ENCODE data around the gene TMEM117.
"Not testable (repeated sequence)": the region's sequence is repeated elsewhere in the genome, so short reads cannot be mapped to it uniquely, and the experiment has no call there.

Gene TMEM117

GRCh38 chr12:43861015-43861839 is 25.3 kb downstream of the TMEM117 start:
- TF ChIP-seq CTCF (IDR thresholded peaks at IDR 0.05; ENCODE audit: low read length), result no peak
- no peak for TF ChIP-seq EZH2 (IDR thresholded peaks at IDR 0.05; ENCODE audit: borderline replicate concordance, low read length)
- H2AFZ ChIP-seq (ENCODE audit: low read length), result no peak overlapping the region
- no peaks in the 10 kb centered on the region for H3K9me3 ChIP-seq (ENCODE audit: low read length)
- no peaks in the 10 kb centered on the region for H4K20me1 ChIP-seq (ENCODE audit: insufficient read depth, low read length)
- no peaks in the 10 kb centered on the region for H3K27me3 ChIP-seq (ENCODE audit: insufficient read depth, low read length)
- no peaks in the 10 kb centered on the region for H3K4me1 ChIP-seq (ENCODE audit: insufficient read depth, low read length, severe bottlenecking)
- no peak overlapping the region for H3K4me3 ChIP-seq (ENCODE audit: low read depth, low read length, poor library complexity, severe bottlenecking)
- H3K4me2 ChIP-seq (ENCODE audit: low read length), result no peak overlapping the region
- no peaks in the 10 kb centered on the region for H3F3A ChIP-seq (ENCODE audit: insufficient read depth, low read length)
- no peaks in the 10 kb centered on the region for H3K9me2 ChIP-seq (ENCODE audit: low read depth, low read length)
- H3K9ac ChIP-seq (ENCODE audit: low read length), result no peak overlapping the region
- H3K79me2 ChIP-seq (ENCODE audit: insufficient read depth, low read length), result no peaks in the 10 kb centered on the region
- no peak overlapping the region for H3K27ac ChIP-seq (ENCODE audit: low read depth, low read length, poor library complexity, severe bottlenecking)
- H3K36me3 ChIP-seq (ENCODE audit: insufficient read depth, low read length), result no peaks in the 10 kb centered on the region

GRCh38 chr12:43861840-43862150 is 25.9 kb downstream of the TMEM117 start:
- H3K27ac ChIP-seq (ENCODE audit: low read depth, low read length, poor library complexity, severe bottlenecking), result no peak overlapping the region
- no peaks in the 10 kb centered on the region for H3K36me3 ChIP-seq (ENCODE audit: insufficient read depth, low read length)

GRCh38 chr12:43863770-43864366 is 28.0 kb downstream of the TMEM117 start:
- H2AFZ ChIP-seq (ENCODE audit: low read length), result no peak overlapping the region
- H3K9me2 ChIP-seq (ENCODE audit: low read depth, low read length), result no peaks in the 10 kb centered on the region
- no peak overlapping the region for H3K4me3 ChIP-seq (ENCODE audit: low read depth, low read length, poor library complexity, severe bottlenecking)
- H3K4me2 ChIP-seq (ENCODE audit: low read length), result no peak overlapping the region
- no peaks in the 10 kb centered on the region for H3K36me3 ChIP-seq (ENCODE audit: insufficient read depth, low read length)
- H3K9ac ChIP-seq (ENCODE audit: low read length), result no peak overlapping the region
- H3K27ac ChIP-seq (ENCODE audit: low read depth, low read length, poor library complexity, severe bottlenecking), result no peak overlapping the region
- TF ChIP-seq EZH2 (IDR thresholded peaks at IDR 0.05; ENCODE audit: borderline replicate concordance, low read length), result no peak
- TF ChIP-seq CTCF (IDR thresholded peaks at IDR 0.05; ENCODE audit: low read length), result no peak
- H3F3A ChIP-seq (ENCODE audit: insufficient read depth, low read length), result no peaks in the 10 kb centered on the region
- H3K79me2 ChIP-seq (ENCODE audit: insufficient read depth, low read length), result no peaks in the 10 kb centered on the region
- no peaks in the 10 kb centered on the region for H3K9me3 ChIP-seq (ENCODE audit: low read length)
- no peaks in the 10 kb centered on the region for H3K27me3 ChIP-seq (ENCODE audit: insufficient read depth, low read length)
- H4K20me1 ChIP-seq (ENCODE audit: insufficient read depth, low read length), result no peaks in the 10 kb centered on the region
- no peaks in the 10 kb centered on the region for H3K4me1 ChIP-seq (ENCODE audit: insufficient read depth, low read length, severe bottlenecking)

More at GRCh38 chr12:43861840-43862150, 25.9 kb downstream of the TMEM117 start:
- no peaks in the 10 kb centered on the region for H3K9me2 ChIP-seq (ENCODE audit: low read depth, low read length)
- no peaks in the 10 kb centered on the region for H3K4me1 ChIP-seq (ENCODE audit: insufficient read depth, low read length, severe bottlenecking)
- H3K4me2 ChIP-seq (ENCODE audit: low read length), result no peak overlapping the region
- H3K4me3 ChIP-seq (ENCODE audit: low read depth, low read length, poor library complexity, severe bottlenecking), result no peak overlapping the region
- H3K27me3 ChIP-seq (ENCODE audit: insufficient read depth, low read length), result no peaks in the 10 kb centered on the region
- no peak overlapping the region for H3K9ac ChIP-seq (ENCODE audit: low read length)
- no peaks in the 10 kb centered on the region for H3F3A ChIP-seq (ENCODE audit: insufficient read depth, low read length)
- no peak overlapping the region for H2AFZ ChIP-seq (ENCODE audit: low read length)
- no peaks in the 10 kb centered on the region for H3K79me2 ChIP-seq (ENCODE audit: insufficient read depth, low read length)
- H4K20me1 ChIP-seq (ENCODE audit: insufficient read depth, low read length), result no peaks in the 10 kb centered on the region
- TF ChIP-seq CTCF (IDR thresholded peaks at IDR 0.05; ENCODE audit: low read length) (no peak), EZH2 (IDR thresholded peaks at IDR 0.05; ENCODE audit: borderline replicate concordance, low read length) (no peak)
- H3K9me3 ChIP-seq (ENCODE audit: low read length), result no peaks in the 10 kb centered on the region

- H3K4me3 ChIP-seq (ENCODE audit: low read depth, low read length, poor library complexity, severe bottlenecking); H3K9me3 ChIP-seq (ENCODE audit: low read length); H2AFZ ChIP-seq (ENCODE audit: low read length); H3K27ac ChIP-seq (ENCODE audit: low read depth, low read length, poor library complexity, severe bottlenecking); H3K4me2 ChIP-seq (ENCODE audit: low read length); H3F3A ChIP-seq (ENCODE audit: insufficient read depth, low read length); H3K9ac ChIP-seq (ENCODE audit: low read length); H3K27me3 ChIP-seq (ENCODE audit: insufficient read depth, low read length); H3K36me3 ChIP-seq (ENCODE audit: insufficient read depth, low read length); H4K20me1 ChIP-seq (ENCODE audit: insufficient read depth, low read length); H3K79me2 ChIP-seq (ENCODE audit: insufficient read depth, low read length); H3K4me1 ChIP-seq (ENCODE audit: insufficient read depth, low read length, severe bottlenecking); H3K9me2 ChIP-seq (ENCODE audit: low read depth, low read length): not testable (repeated sequence)
These were observed 28.7 kb downstream of the TMEM117 start for GRCh38 chr12:43864557-43864956.

All from OCI-LY1 (cell line).